ENCODE measurements around the gene ERMARD.

The ERMARD gene

GRCh38 chr6:169751242-169752073, at the start of gene ERMARD, which contains the start of gene DYNLT2:
Gene ERMARD (plus strand): TSS chr6:169751622. CDS start chr6:169751658, 36 bp downstream.
Gene DYNLT2 (minus strand): TSS chr6:169751572. CDS start chr6:169751458, 114 bp downstream.
- peak; percentile 94 to 95 for DNase-seq (ENCODE audit: low read depth in 2 of 2)
- H3K4me3 ChIP-seq (replicated peaks in 1 of 2; ENCODE audit: low read depth in 2 of 2, low read length in 2 of 2), result peak within 1 kb of the TSS; percentile 71 to 78
- TF ChIP-seq CTCF (IDR thresholded peaks at IDR 0.05; ENCODE audit: low read depth, low read length), result peak; percentile 29

GRCh38 chr6:169701954-169702839, 49.2 kb upstream of the ERMARD start, which contains the start of the genes C6orf120 and WDR27:
Gene C6orf120 (plus strand): TSS chr6:169702126. CDS start chr6:169702460, 334 bp downstream.
Gene WDR27 (minus strand): TSS chr6:169702029. CDS start chr6:169689005, 13,024 bp downstream.
- H3K4me3 ChIP-seq (replicated peaks in 1 of 2; ENCODE audit: low read depth in 2 of 2, low read length in 2 of 2), result peak within 1 kb of the TSS; percentile 94 to 96
- TF ChIP-seq CTCF (IDR thresholded peaks at IDR 0.05; ENCODE audit: low read depth, low read length), result no peak
- peak; percentile 96 to 97 for DNase-seq (ENCODE audit: low read depth in 2 of 2)

GRCh38 chr6:169702840-169703246, 48.6 kb upstream of the ERMARD start:
- peak overlapping the region; percentile 94 to 96 for H3K4me3 ChIP-seq (replicated peaks in 1 of 2; ENCODE audit: low read depth in 2 of 2, low read length in 2 of 2)
- no peak for TF ChIP-seq CTCF (IDR thresholded peaks at IDR 0.05; ENCODE audit: low read depth, low read length)

GRCh38 chr6:169707772-169708171, 43.6 kb upstream of the ERMARD start:
- H3K4me3 ChIP-seq (replicated peaks in 1 of 2; ENCODE audit: low read depth in 2 of 2, low read length in 2 of 2), result no peak overlapping the region
- no peak for DNase-seq (ENCODE audit: low read depth in 2 of 2)
- TF ChIP-seq CTCF (IDR thresholded peaks at IDR 0.05; ENCODE audit: low read depth, low read length), result no peak

More at GRCh38 chr6:169702840-169703246, 48.6 kb upstream of the ERMARD start:
- peak in 1 of 2 donors; percentile 25 for DNase-seq (ENCODE audit: low read depth in 2 of 2)

- DNase-seq (ENCODE audit: low read depth in 2 of 2), result no peak
- TF ChIP-seq CTCF (IDR thresholded peaks at IDR 0.05; ENCODE audit: low read depth, low read length), result no peak
- H3K4me3 ChIP-seq (replicated peaks in 1 of 2; ENCODE audit: low read depth in 2 of 2, low read length in 2 of 2), result no peak overlapping the region
Observed at GRCh38 chr6:169709293-169709692, 42.1 kb upstream of the ERMARD start.

GRCh38 chr6:169710009-169710408, 41.4 kb upstream of the ERMARD start:
- DNase-seq (ENCODE audit: low read depth in 2 of 2), result no peak
- H3K4me3 ChIP-seq (replicated peaks in 1 of 2; ENCODE audit: low read depth in 2 of 2, low read length in 2 of 2), result no peak overlapping the region
- no peak for TF ChIP-seq CTCF (IDR thresholded peaks at IDR 0.05; ENCODE audit: low read depth, low read length)
